Liver (tissue), 9 donors: ENCODE results near the gene SEPSECS. TPM values are rescaled to one million over a fixed set of nuclear protein-coding genes. Genes with fewer than 3 reads are reported as not detected.

Experiments
- DNase-seq: peaks from one replicate; pipeline ENCODE4 v3.0.0-alpha.2; 2017; ENCODE audit warnings: low spot score
- H3K27ac ChIP-seq, 2 donors: one replicate each; pipeline ENCODE4 v1.7.0; 2013; ENCODE audit warnings: inconsistent platforms in 2 of 2, low read length in 2 of 2, control low read depth in 1 of 2, low read depth in 1 of 2, mild to moderate bottlenecking in 1 of 2
- H3K27me3 ChIP-seq, 4 donors: one replicate each; pipeline versions ENCODE4 v1.6.1 to v1.7.0; 2013; ENCODE audit warnings: low read length in 3 of 4, inconsistent platforms in 1 of 4, mild to moderate bottlenecking in 1 of 4, moderate library complexity in 1 of 4; ENCODE audit not compliant: control insufficient read depth in 4 of 4, insufficient read depth in 4 of 4
- H3K36me3 ChIP-seq, 4 donors: one replicate each; pipeline versions ENCODE4 v1.6.1 to v1.7.0; 2013; ENCODE audit warnings: low read length in 3 of 4, mild to moderate bottlenecking in 3 of 4, low read depth in 1 of 4, moderate library complexity in 1 of 4; ENCODE audit not compliant: control insufficient read depth in 4 of 4, insufficient read depth in 3 of 4
- H3K4me1 ChIP-seq, 4 donors: one replicate each; pipeline versions ENCODE4 v1.6.1 to v1.7.0; 2013; ENCODE audit warnings: low read length in 3 of 4, mild to moderate bottlenecking in 3 of 4, moderate library complexity in 1 of 4; ENCODE audit not compliant: control insufficient read depth in 4 of 4, insufficient read depth in 4 of 4
- H3K4me3 ChIP-seq, 3 donors: one replicate each; pipeline versions ENCODE4 v1.6.1 to v1.7.0; 2013; ENCODE audit warnings: low read length in 3 of 3, control low read depth in 1 of 3, low read depth in 1 of 3, mild to moderate bottlenecking in 1 of 3
- H3K9ac ChIP-seq, 2 donors: one replicate each; pipeline ENCODE4 v1.7.0; 2013; ENCODE audit warnings: low read length in 2 of 2, mild to moderate bottlenecking in 2 of 2, moderate library complexity in 2 of 2, control low read depth in 1 of 2, low read depth in 1 of 2
- H3K9me3 ChIP-seq, 4 donors: one replicate each; pipeline versions ENCODE4 v1.6.1 to v1.7.0; 2013; ENCODE audit warnings: low read length in 3 of 4; ENCODE audit not compliant: control insufficient read depth in 4 of 4
- CTCF ChIP-seq: fragments of 150-350 bp; IDR thresholded peaks from 2 replicates; pipeline ENCODE4 v1.5.1; 2017; ENCODE audit warnings: improper control_type of control experiment, low read depth, low read length; ENCODE audit not compliant: missing input control
- EGR1 ChIP-seq, 2 donors: IDR thresholded peaks; 2 replicates each; pipeline ENCODE4 v1.6.1; 2016 to 2018; ENCODE audit warnings: antibody characterized with exemption in 2 of 2, low read depth in 2 of 2
- FOXA1 ChIP-seq: IDR thresholded peaks from 2 replicates; pipeline ENCODE4 v1.6.1; 2016; ENCODE audit warnings: antibody characterized with exemption
- FOXA2 ChIP-seq: IDR thresholded peaks from 2 replicates; pipeline ENCODE4 v1.6.1; 2016; ENCODE audit warnings: antibody characterized with exemption
- GABPA ChIP-seq, 2 donors: IDR thresholded peaks in 1 of 2; conservative IDR thresholded peaks in 1 of 2; 2 replicates each; pipeline ENCODE4 v1.6.1; 2016; ENCODE audit warnings: antibody characterized with exemption in 2 of 2, mild to moderate bottlenecking in 1 of 2, moderate library complexity in 1 of 2
- HNF4A ChIP-seq, 2 donors: conservative IDR thresholded peaks; 2 replicates each; pipeline ENCODE4 v1.6.1; 2016; ENCODE audit warnings: antibody characterized with exemption in 2 of 2, mild to moderate bottlenecking in 2 of 2
- HNF4G ChIP-seq: IDR thresholded peaks from 2 replicates; pipeline ENCODE4 v1.6.1; 2016; ENCODE audit warnings: antibody characterized with exemption
- JUND ChIP-seq, 2 donors: IDR thresholded peaks; 2 replicates each; pipeline ENCODE4 v1.6.1; 2016; ENCODE audit warnings: antibody characterized with exemption in 2 of 2
- MAX ChIP-seq: IDR thresholded peaks from 2 replicates; pipeline ENCODE4 v1.6.1; 2016; ENCODE audit warnings: antibody characterized with exemption
- NR2F2 ChIP-seq: IDR thresholded peaks from 2 replicates; pipeline ENCODE4 v1.6.1; 2016; ENCODE audit warnings: antibody characterized with exemption
- RAD21 ChIP-seq, 2 donors: IDR thresholded peaks; 2 replicates each; pipeline ENCODE4 v1.6.1; 2016; ENCODE audit warnings: antibody characterized with exemption in 2 of 2, mild to moderate bottlenecking in 2 of 2
- REST ChIP-seq: IDR thresholded peaks from 2 replicates; pipeline ENCODE4 v1.6.1; 2016; ENCODE audit warnings: antibody characterized with exemption, mild to moderate bottlenecking
- RXRA ChIP-seq, 2 donors: IDR thresholded peaks; 2 replicates each; pipeline ENCODE4 v1.6.1; 2017 to 2018; ENCODE audit warnings: antibody characterized with exemption in 2 of 2, mild to moderate bottlenecking in 1 of 2
- SP1 ChIP-seq: IDR thresholded peaks from 2 replicates; pipeline ENCODE4 v1.6.1; 2018; ENCODE audit warnings: antibody characterized with exemption, mild to moderate bottlenecking
- TAF1 ChIP-seq: conservative IDR thresholded peaks from 2 replicates; pipeline ENCODE4 v1.6.1; 2016; ENCODE audit warnings: antibody characterized with exemption, mild to moderate bottlenecking
- YY1 ChIP-seq: IDR thresholded peaks from 2 replicates; pipeline ENCODE4 v1.6.1; 2016; ENCODE audit warnings: antibody characterized with exemption, mild to moderate bottlenecking
- WGBS: extraction: QIAGEN DNeasy Blood & Tissue Kit; methylation state at CpG from one replicate; pipeline ENCODE4 v1.1.7; 2013; 5-methylcytosine and 5-hydroxymethylcytosine counted together
- polyA plus RNA-seq, 2 donors: library from polyadenylated mRNA; stranded (reverse) in 1 of 2; unstranded in 1 of 2; fragments of 200-250 nt in 1 of 2; fragments of >200 nt in 1 of 2; fragmentation: Nextera tagmentation in 1 of 2; extraction: Ambion mirVana in 1 of 2; gene quantifications; one replicate each; pipeline versions ENCODE4 v1.2.1 to v1.2.3, GENCODE V29; 2013 to 2015
- total RNA-seq, 2 donors: library from RNA; depleted of rRNA; stranded (reverse); fragments of >200 nt; gene quantifications; one replicate each; pipeline ENCODE4 v1.2.3, GENCODE V29; 2014
- TF ChIP-seq, protein P1 (sequence below): IDR thresholded peaks from 2 replicates; pipeline ENCODE4 v1.6.1; 2016; ENCODE audit warnings: antibody characterized with exemption
- donor health status: healthy.
- donor health status: healthy.
- donor health status: healthy.
- donor health status: healthy.
- donor health status: healthy.

SEPSECS gene
- total and polyA plus RNA-seq, 4 donors = 10.3 to 31.7 (median 13.2) TPM

- peaks cover 4 to 12% (median 9%) of the 10 kb centered on the region in 4 donors for H3K36me3 ChIP-seq
- no peaks in the 10 kb centered on the region for H3K27me3 ChIP-seq
- no peaks in the 10 kb centered on the region for H3K4me1 ChIP-seq
- no peak overlapping the region for H3K27ac ChIP-seq
- H3K4me3 ChIP-seq = no peak overlapping the region
- TF ChIP-seq JUND (IDR thresholded peaks at IDR 0.05) = no peak
- TF ChIP-seq HNF4G = no peak
- no peak for TF ChIP-seq FOXA2
- no peak for TF ChIP-seq YY1
- TF ChIP-seq CTCF = no peak
- TF ChIP-seq REST = no peak
- TF ChIP-seq NR2F2 = no peak
- TF ChIP-seq RXRA (IDR thresholded peaks at IDR 0.05) = no peak
- TF ChIP-seq, protein P1, sequence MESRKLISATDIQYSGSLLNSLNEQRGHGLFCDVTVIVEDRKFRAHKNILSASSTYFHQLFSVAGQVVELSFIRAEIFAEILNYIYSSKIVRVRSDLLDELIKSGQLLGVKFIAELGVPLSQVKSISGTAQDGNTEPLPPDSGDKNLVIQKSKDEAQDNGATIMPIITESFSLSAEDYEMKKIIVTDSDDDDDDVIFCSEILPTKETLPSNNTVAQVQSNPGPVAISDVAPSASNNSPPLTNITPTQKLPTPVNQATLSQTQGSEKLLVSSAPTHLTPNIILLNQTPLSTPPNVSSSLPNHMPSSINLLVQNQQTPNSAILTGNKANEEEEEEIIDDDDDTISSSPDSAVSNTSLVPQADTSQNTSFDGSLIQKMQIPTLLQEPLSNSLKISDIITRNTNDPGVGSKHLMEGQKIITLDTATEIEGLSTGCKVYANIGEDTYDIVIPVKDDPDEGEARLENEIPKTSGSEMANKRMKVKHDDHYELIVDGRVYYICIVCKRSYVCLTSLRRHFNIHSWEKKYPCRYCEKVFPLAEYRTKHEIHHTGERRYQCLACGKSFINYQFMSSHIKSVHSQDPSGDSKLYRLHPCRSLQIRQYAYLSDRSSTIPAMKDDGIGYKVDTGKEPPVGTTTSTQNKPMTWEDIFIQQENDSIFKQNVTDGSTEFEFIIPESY = no peak
- TF ChIP-seq TAF1 = no peak
- TF ChIP-seq RAD21 (IDR thresholded peaks at IDR 0.05) = no peak
- TF ChIP-seq GABPA (IDR thresholded peaks at IDR 0.05 in 1 of 2, conservative IDR thresholded peaks at IDR 0.05 in 1 of 2) = no peak
- no peak for TF ChIP-seq SP1
- no peak for TF ChIP-seq EGR1 (IDR thresholded peaks at IDR 0.05; ENCODE audit: low read depth in 2 of 2)
- TF ChIP-seq HNF4A (conservative IDR thresholded peaks at IDR 0.05) = no peak
- TF ChIP-seq FOXA1 = no peak
- no peaks in the 10 kb centered on the region for H3K9me3 ChIP-seq
- WGBS = 66% methylated on average over 1 of the region's 1 CpG
- DNase-seq = no peak
- H3K9ac ChIP-seq = no peak overlapping the region
These were observed 14.2 kb downstream of the SEPSECS start for GRCh38 chr4:25146076-25146475.

GRCh38 chr4:25144870-25145481 lies 15.3 kb downstream of the SEPSECS start:
- WGBS = 29% methylated on average over 1 of the region's 1 CpG
- Histone ChIP-seq H3K4me1 (no peaks in the 10 kb centered on the region), H3K9ac (no peak overlapping the region), H3K27me3 (no peaks in the 10 kb centered on the region), H3K27ac (no peak overlapping the region), H3K36me3 (peaks cover 2 to 15% (median 13%) of the 10 kb centered on the region in 4 donors), H3K9me3 (no peaks in the 10 kb centered on the region), H3K4me3 (no peak overlapping the region)
- no peak for DNase-seq
- TF ChIP-seq RAD21 (IDR thresholded peaks at IDR 0.05) (peak; percentile 68 to 70), CTCF (peak; percentile 36), MAX (no peak)
